ENCODE measurements around the gene FCGBP. TPM values are rescaled to one million over a fixed set of nuclear protein-coding genes. Genes with fewer than 3 reads are reported as not detected.

Gene FCGBP
- total RNA-seq, 1 experiment from 2014 or later, result 5.7 TPM

GRCh38 chr19:39915101-39915847 lies 19.2 kb downstream of the FCGBP start:
- Histone ChIP-seq H3K79me2 (ENCODE audit: insufficient read depth, low read length) (no peaks in the 10 kb centered on the region), H3K27me3 (ENCODE audit: insufficient read depth, low read length) (no peaks in the 10 kb centered on the region), H2AFZ (ENCODE audit: low read depth, low read length, poor library complexity, severe bottlenecking) (no peak overlapping the region), H3K4me3 (replicated peaks in 1 of 2; ENCODE audit: low read depth in 1 of 2, low read length in 2 of 2) (no peak overlapping the region), H3K27ac (ENCODE audit: low read depth, low read length) (no peak overlapping the region), H4K20me1 (ENCODE audit: insufficient read depth) (no peaks in the 10 kb centered on the region), H3K9ac (ENCODE audit: low read length) (no peak overlapping the region), H3K9me2 (ENCODE audit: insufficient read depth) (no peaks in the 10 kb centered on the region), H3K36me3 (ENCODE audit: control insufficient read depth in 1 of 2, insufficient read depth in 2 of 2, low read length in 2 of 2) (no peaks in the 10 kb centered on the region), H3K4me2 (ENCODE audit: low read length) (no peak overlapping the region), H3K9me3 (ENCODE audit: control insufficient read depth in 1 of 2, insufficient read depth in 1 of 2, low read depth in 1 of 2, low read length in 2 of 2) (no peaks in the 10 kb centered on the region; a peak in 1 of 4 replicates), H3K4me1 (ENCODE audit: control insufficient read depth in 1 of 2, insufficient read depth in 2 of 2, low read length in 2 of 2) (no peaks in the 10 kb centered on the region)
- ChIA-PET RAD21 (ENCODE audit: low non-redundant PET in 1 of 2, low total read pairs in 2 of 2, uncharacterized antibody in 2 of 2, unreplicated experiment in 2 of 2) (no interaction called here), CTCF (no interaction called here), POLR2A (no interaction called here)
- intact Hi-C loops (cut with micrococcal nuclease), result no loop called here
- ATAC-seq (no peak), DNase-seq (ENCODE audit: low read depth, low spot score) (no peak)
- no TSS peak for BruUV-seq (replicated peaks)
- TF ChIP-seq EZH2phosphoT487 (IDR thresholded peaks at IDR 0.05; ENCODE audit: borderline replicate concordance), result no peak
- TF ChIP-seq, protein P1, sequence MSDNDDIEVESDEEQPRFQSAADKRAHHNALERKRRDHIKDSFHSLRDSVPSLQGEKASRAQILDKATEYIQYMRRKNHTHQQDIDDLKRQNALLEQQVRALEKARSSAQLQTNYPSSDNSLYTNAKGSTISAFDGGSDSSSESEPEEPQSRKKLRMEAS (IDR thresholded peaks at IDR 0.05), result no peak
- TF ChIP-seq ELF1 (IDR thresholded peaks at IDR 0.05; ENCODE audit: borderline replicate concordance, low read depth), result no peak
- no peak for TF ChIP-seq ZBTB33 (IDR thresholded peaks at IDR 0.05; ENCODE audit: extremely low read depth, insufficient replicate concordance, low read length)
- no peak for TF ChIP-seq POLR2A (IDR thresholded peaks at IDR 0.05; ENCODE audit: borderline replicate concordance, extremely low read depth, insufficient read depth, insufficient read length)
- no peak for TF ChIP-seq YY1 (IDR thresholded peaks at IDR 0.05; ENCODE audit: extremely low read depth, insufficient replicate concordance, low read depth, low read length)
- no peak for TF ChIP-seq CEBPB (IDR thresholded peaks at IDR 0.05; ENCODE audit: low read depth)
- TF ChIP-seq SRF (IDR thresholded peaks at IDR 0.05; ENCODE audit: low read depth), result no peak
- no peak for TF ChIP-seq ZFX (IDR thresholded peaks at IDR 0.05)
- no peak for TF ChIP-seq EGR1 (IDR thresholded peaks at IDR 0.05; ENCODE audit: low read depth)
- no peak for TF ChIP-seq SP1 (IDR thresholded peaks at IDR 0.05; ENCODE audit: low read depth)
- TF ChIP-seq CTCF (IDR thresholded peaks at IDR 0.05 in 2 of 3, conservative IDR thresholded peaks at IDR 0.05 in 1 of 3; ENCODE audit: borderline replicate concordance in 1 of 3, insufficient read depth in 1 of 3, low read depth in 2 of 3, low read length in 2 of 3), result no peak
- TF ChIP-seq ZNF274 (IDR thresholded peaks at IDR 0.05; ENCODE audit: low read depth, low read length), result no peak
- no peak for TF ChIP-seq CBX3 (IDR thresholded peaks at IDR 0.05; ENCODE audit: low read depth)
- no peak for TF ChIP-seq JUND (IDR thresholded peaks at IDR 0.05)

All from HCT116 (cell line).